H9 (cell line): Measurements from ENCODE around the gene GABRG2. TPM values are rescaled to one million over a fixed set of nuclear protein-coding genes. Genes with fewer than 3 reads are reported as not detected.

ENCODE experiments used
- DNase-seq: peaks from one replicate; pipeline ENCODE4 v3.0.0-alpha.2; 2017
- H2AFZ ChIP-seq: one replicate; pipeline ENCODE4 v1.6.1; 2013; ENCODE audit warnings: mild to moderate bottlenecking, low read length, control low read depth, moderate library complexity
- H2AK5ac ChIP-seq: 2 replicates; pipeline ENCODE4 v1.6.1; 2013; ENCODE audit warnings: low read length, control low read depth, mixed read lengths; ENCODE audit not compliant: insufficient read length
- H2BK120ac ChIP-seq: one replicate; pipeline ENCODE4 v1.6.1; 2013; ENCODE audit warnings: low read depth, mild to moderate bottlenecking, low read length, control low read depth, inconsistent platforms; ENCODE audit not compliant: poor library complexity, severe bottlenecking
- H2BK12ac ChIP-seq: 2 replicates; pipeline ENCODE4 v1.6.1; 2013; ENCODE audit warnings: low read length, control low read depth, mixed read lengths, low read depth; ENCODE audit not compliant: insufficient read length
- H2BK15ac ChIP-seq: 2 replicates; pipeline ENCODE4 v1.6.1; 2013; ENCODE audit warnings: low read depth, low read length, control low read depth
- H2BK20ac ChIP-seq: one replicate; pipeline ENCODE4 v1.6.1; 2013; ENCODE audit warnings: low read depth, mild to moderate bottlenecking, low read length, control low read depth, inconsistent platforms; ENCODE audit not compliant: poor library complexity, severe bottlenecking
- H2BK5ac ChIP-seq: 2 replicates; pipeline ENCODE4 v1.6.1; 2013; ENCODE audit warnings: low read length, control low read depth, mixed read lengths; ENCODE audit not compliant: insufficient read length
- H3K14ac ChIP-seq: 2 replicates; pipeline ENCODE4 v1.6.1; 2013; ENCODE audit warnings: low read length, control low read depth; ENCODE audit not compliant: insufficient read depth
- H3K18ac ChIP-seq: 2 replicates; pipeline ENCODE4 v1.6.1; 2013; ENCODE audit warnings: low read depth, mild to moderate bottlenecking, mixed read lengths, low read length, control low read depth; ENCODE audit not compliant: insufficient read length
- H3K23ac ChIP-seq: 2 replicates; pipeline ENCODE4 v1.6.1; 2013; ENCODE audit warnings: low read length, control low read depth, mixed read lengths, low read depth; ENCODE audit not compliant: insufficient read length
- H3K23me2 ChIP-seq: 2 replicates; pipeline ENCODE4 v1.6.1; 2013; ENCODE audit warnings: low read depth, mild to moderate bottlenecking, mixed read lengths, low read length, control low read depth; ENCODE audit not compliant: insufficient read length, poor library complexity, severe bottlenecking
- H3K27ac ChIP-seq: 2 replicates; pipeline ENCODE4 v1.5.1; 2013; ENCODE audit warnings: low read length, control low read depth, mixed read lengths, low read depth; ENCODE audit not compliant: insufficient read length
- H3K27me3 ChIP-seq: 2 replicates; pipeline ENCODE4 v1.6.1; 2013; ENCODE audit warnings: low read length, control low read depth, inconsistent platforms; ENCODE audit not compliant: insufficient read depth
- H3K4ac ChIP-seq: 2 replicates; pipeline ENCODE4 v1.6.1; 2013; ENCODE audit warnings: low read depth, mild to moderate bottlenecking, control low read depth, inconsistent platforms, low read length, moderate library complexity
- H3K4me1 ChIP-seq: 2 replicates; pipeline ENCODE4 v1.6.1; 2013; ENCODE audit warnings: low read length, control low read depth, inconsistent platforms; ENCODE audit not compliant: insufficient read depth
- H3K4me2 ChIP-seq: 2 replicates; pipeline ENCODE4 v1.6.1; 2013; ENCODE audit warnings: low read length, control low read depth, mixed read lengths; ENCODE audit not compliant: insufficient read length, insufficient read depth
- H3K56ac ChIP-seq: 2 replicates; pipeline ENCODE4 v1.6.1; 2013; ENCODE audit warnings: low read depth, mild to moderate bottlenecking, mixed read lengths, low read length, control low read depth; ENCODE audit not compliant: insufficient read length
- H3K79me1 ChIP-seq: 2 replicates; pipeline ENCODE4 v1.6.1; 2013; ENCODE audit warnings: low read depth, mild to moderate bottlenecking, moderate library complexity, low read length, control low read depth, inconsistent platforms; ENCODE audit not compliant: insufficient read depth, poor library complexity, severe bottlenecking
- H3K79me2 ChIP-seq: 2 replicates; pipeline ENCODE4 v1.6.1; 2013; ENCODE audit warnings: low read length, control low read depth, inconsistent platforms; ENCODE audit not compliant: insufficient read depth
- H3K9ac ChIP-seq: 2 replicates; pipeline ENCODE4 v1.6.1; 2013; ENCODE audit warnings: low read length, control low read depth, mixed read lengths; ENCODE audit not compliant: insufficient read length; ENCODE audit errors: extremely low read depth
- H3K9me3 ChIP-seq: one replicate; pipeline ENCODE4 v1.6.1; 2013; ENCODE audit warnings: low read depth, low read length, inconsistent platforms; ENCODE audit not compliant: control insufficient read depth
- H3T11ph ChIP-seq: one replicate; pipeline ENCODE4 v1.6.1; 2013; ENCODE audit warnings: mild to moderate bottlenecking, low read length, control low read depth, inconsistent platforms
- H4K20me1 ChIP-seq: one replicate; pipeline ENCODE4 v1.6.1; 2013; ENCODE audit not compliant: control insufficient read depth, insufficient read length, insufficient read depth
- H4K5ac ChIP-seq: 2 replicates; pipeline ENCODE4 v1.6.1; 2013; ENCODE audit warnings: low read depth, mild to moderate bottlenecking, mixed read lengths, low read length, control low read depth; ENCODE audit not compliant: insufficient read length
- H4K8ac ChIP-seq: replicated peaks from 2 replicates; pipeline ENCODE4 v1.6.1; 2013; ENCODE audit warnings: low read length, control low read depth, mixed read lengths, low read depth; ENCODE audit not compliant: insufficient read length
- H4K91ac ChIP-seq: 2 replicates; pipeline ENCODE4 v1.6.1; 2013; ENCODE audit warnings: low read depth, mild to moderate bottlenecking, moderate library complexity, mixed read lengths, low read length, control low read depth; ENCODE audit not compliant: insufficient read length
- H3K27ac Mint-ChIP-seq, 3 experiments: 2 replicates in 2 of 3; 3 replicates in 1 of 3; pipeline ENCODE4 v1.8.0; 2020 to 2021; ENCODE audit warnings: mixed read lengths in 3 of 3, mild to moderate bottlenecking in 1 of 3, moderate library complexity in 1 of 3
- H3K27me3 Mint-ChIP-seq: 2 replicates; pipeline ENCODE4 v1.8.0; 2021; ENCODE audit warnings: low read depth, mild to moderate bottlenecking, moderate library complexity, mixed read lengths
- H3K36me3 Mint-ChIP-seq, 3 experiments: 2 replicates in 2 of 3; 3 replicates in 1 of 3; pipeline ENCODE4 v1.8.0; 2020 to 2021; ENCODE audit warnings: low read depth in 3 of 3, mixed read lengths in 3 of 3; ENCODE audit not compliant: insufficient read depth in 1 of 3
- H3K4me1 Mint-ChIP-seq, 2 experiments: 2 replicates each; pipeline ENCODE4 v1.8.0; 2020; ENCODE audit warnings: mixed read lengths in 2 of 2
- H3K4me3 Mint-ChIP-seq, 2 experiments: 2 replicates in 1 of 2; 3 replicates in 1 of 2; pipeline ENCODE4 v1.8.0; 2020 to 2021; ENCODE audit warnings: mild to moderate bottlenecking in 2 of 2, mixed read lengths in 2 of 2, moderate library complexity in 1 of 2
- H3K9me3 Mint-ChIP-seq, 2 experiments: 2 replicates in 1 of 2; 3 replicates in 1 of 2; pipeline ENCODE4 v1.8.0; 2020; ENCODE audit warnings: mild to moderate bottlenecking in 2 of 2, mixed read lengths in 2 of 2, moderate library complexity in 1 of 2
- CTCF ChIP-seq: fragments of 200-600 bp; sonication (generic); conservative IDR thresholded peaks from 3 replicates; pipeline ENCODE4 v1.8.0; 2021; ENCODE audit warnings: antibody characterized with exemption, mild to moderate bottlenecking
- WGBS: extraction: QIAGEN DNeasy Blood & Tissue Kit; methylation state at CpG from one replicate; pipeline ENCODE4 v1.1.7; 2013; ENCODE audit warnings: missing lambda C conversion rate, low lambda C conversion rate, mixed read lengths; ENCODE audit not compliant: insufficient read length; ENCODE audit errors: extremely low coverage; 5-methylcytosine and 5-hydroxymethylcytosine counted together
- total RNA-seq: library from RNA; stranded (reverse); gene quantifications from 2 replicates; pipeline ENCODE4 v1.2.1, GENCODE V29; 2021

GABRG2 gene
- total RNA-seq, 1 experiment from 2014 or later = 0.98 TPM

- no peak overlapping the region for H2AFZ ChIP-seq
- H3K27me3 Mint-ChIP-seq = peaks cover 3% of the 10 kb centered on the region; the same call in 1 of the 2 replicates
- no CpG with 5 or more reads among the region's 4 CpGs for WGBS
Observed at GRCh38 chr5:162068936-162069335, 1.4 kb downstream of the GABRG2 start.

More at GRCh38 chr5:162068936-162069335, 1.4 kb downstream of the GABRG2 start:
- H3K23me2 ChIP-seq = peaks cover 11% of the 10 kb centered on the region
- peaks cover 21 to 28% of the 10 kb centered on the region in 2 experiments for H3K4me1 Mint-ChIP-seq
- no peak overlapping the region for H4K5ac ChIP-seq
- no peak overlapping the region for H2BK20ac ChIP-seq
- H2BK5ac ChIP-seq = no peak overlapping the region
- peaks cover 5% of the 10 kb centered on the region; the same call in 1 of the 2 replicates for H3K4me1 ChIP-seq
- H3T11ph ChIP-seq = no peak overlapping the region
- H2AK5ac ChIP-seq = no peak overlapping the region
- no peaks in the 10 kb centered on the region; a peak in 1 of 5 replicates for H3K9me3 Mint-ChIP-seq
- no peaks in the 10 kb centered on the region for H4K20me1 ChIP-seq
- peak overlapping the region in 1 of 2 experiments; percentile 87; a peak in 2 of 5 replicates for H3K4me3 Mint-ChIP-seq
- H3K9ac ChIP-seq = no peak overlapping the region
- no peak overlapping the region for H2BK12ac ChIP-seq
- no peaks in the 10 kb centered on the region for H3K36me3 Mint-ChIP-seq
- no peaks in the 10 kb centered on the region for H3K9me3 ChIP-seq
- H3K56ac ChIP-seq = no peak overlapping the region
- H4K91ac ChIP-seq = no peak overlapping the region
- no peak overlapping the region for H3K27ac Mint-ChIP-seq
- no peaks in the 10 kb centered on the region for H3K79me1 ChIP-seq
- no peak for DNase-seq
- no peak overlapping the region for H3K14ac ChIP-seq
- H2BK120ac ChIP-seq = no peak overlapping the region
- H4K8ac ChIP-seq = no peak overlapping the region
- H2BK15ac ChIP-seq = no peak overlapping the region
- H3K23ac ChIP-seq = no peak overlapping the region
- no peaks in the 10 kb centered on the region for H3K79me2 ChIP-seq
- TF ChIP-seq CTCF = no peak
- H3K4me2 ChIP-seq = peak overlapping the region; percentile 94
- H3K4ac ChIP-seq = no peak overlapping the region
- H3K18ac ChIP-seq = no peak overlapping the region
- H3K27me3 ChIP-seq = no peaks in the 10 kb centered on the region
- no peak overlapping the region for H3K27ac ChIP-seq
